ENCODE measurements around the gene XNDC1N.
"Not testable (repeated sequence)": the region's sequence is repeated elsewhere in the genome, so short reads cannot be mapped to it uniquely, and the experiment has no call there.

Gene XNDC1N

DNA sequence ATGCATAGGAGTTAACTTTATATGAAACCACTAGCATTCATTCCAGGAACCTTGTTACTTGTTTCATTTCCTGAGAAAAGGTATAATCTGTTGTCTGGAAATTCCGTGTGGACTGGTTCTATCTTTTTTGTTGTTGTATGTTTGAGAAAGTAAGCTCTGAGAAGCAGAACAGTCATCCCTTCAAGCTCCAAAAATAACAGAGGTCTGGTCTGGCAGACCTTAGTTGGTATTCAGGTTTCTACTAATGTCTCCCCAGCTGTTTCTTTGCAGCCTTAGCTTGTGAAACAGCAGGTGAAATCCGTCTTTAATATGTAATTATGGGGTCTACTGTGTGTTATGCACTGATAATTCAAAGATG lies 2.8 kb upstream of the XNDC1N start:
- no peak for DNase-seq (ENCODE audit: low spot score)

- DNase-seq (ENCODE audit: low spot score) = no peak
These were observed 2.3 kb upstream of the XNDC1N start for GRCh38 chr11:71930556-71931244.

DNA sequence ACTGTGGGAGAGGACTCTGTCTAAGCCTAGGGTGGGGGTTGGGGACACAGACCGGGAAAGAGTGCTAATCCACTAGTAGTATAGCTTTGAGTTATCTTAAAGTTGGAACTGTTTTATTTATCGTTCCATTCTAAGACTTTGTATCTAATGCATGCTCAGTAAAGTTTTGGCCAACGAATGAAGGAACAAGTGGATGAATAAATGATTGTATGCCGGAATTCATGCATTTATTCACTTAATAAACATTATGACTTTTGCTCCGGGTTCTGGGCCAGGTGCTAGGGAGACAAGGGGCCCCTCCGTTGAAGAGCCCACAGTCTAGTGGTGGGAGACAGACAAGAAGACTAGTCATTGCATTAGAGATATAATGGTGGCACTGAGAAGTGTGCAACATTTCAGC lies 1.1 kb upstream of the XNDC1N start:
- DNase-seq (ENCODE audit: low spot score) = no peak

- DNase-seq (ENCODE audit: low spot score) = peak; percentile 95
These were observed 496 bp upstream of the XNDC1N start, which contains the start of gene RNF121 for GRCh38 chr11:71928737-71929443. RNF121 (plus strand) TSS chr11:71929046; CDS start chr11:71929062, 16 bp downstream.

- DNase-seq (ENCODE audit: low spot score) = no peak
These were observed 10.7 kb downstream of the XNDC1N start for GRCh38 chr11:71917646-71918140.

DNA sequence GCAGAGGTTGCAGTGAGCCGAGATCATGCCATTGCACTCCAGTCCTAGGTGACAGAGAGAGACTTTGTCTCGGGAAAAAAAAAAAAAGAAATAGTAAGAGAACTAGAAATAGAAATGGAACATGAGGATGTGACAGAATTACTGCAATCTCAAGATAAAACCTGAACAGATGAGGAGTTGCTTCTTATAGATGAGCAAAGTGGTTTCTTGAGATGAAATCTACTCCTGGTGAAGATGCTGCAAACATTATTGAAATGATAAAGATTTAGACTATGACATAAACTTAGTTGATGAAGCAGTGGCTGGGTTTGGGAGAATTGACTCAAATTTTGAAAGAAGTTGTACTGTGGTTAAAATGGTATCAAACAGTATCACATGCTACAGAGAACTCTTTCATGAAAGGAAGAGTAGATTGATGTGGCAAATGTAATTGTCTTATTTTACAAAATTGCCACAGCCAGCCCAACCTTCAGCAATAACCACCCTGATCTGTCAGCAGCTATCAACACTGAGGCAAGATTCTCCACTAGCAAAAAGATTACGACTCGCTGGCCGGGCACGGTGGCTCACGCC lies 13.7 kb downstream of the XNDC1N start:
- no peak for DNase-seq (ENCODE audit: low spot score)

DNA sequence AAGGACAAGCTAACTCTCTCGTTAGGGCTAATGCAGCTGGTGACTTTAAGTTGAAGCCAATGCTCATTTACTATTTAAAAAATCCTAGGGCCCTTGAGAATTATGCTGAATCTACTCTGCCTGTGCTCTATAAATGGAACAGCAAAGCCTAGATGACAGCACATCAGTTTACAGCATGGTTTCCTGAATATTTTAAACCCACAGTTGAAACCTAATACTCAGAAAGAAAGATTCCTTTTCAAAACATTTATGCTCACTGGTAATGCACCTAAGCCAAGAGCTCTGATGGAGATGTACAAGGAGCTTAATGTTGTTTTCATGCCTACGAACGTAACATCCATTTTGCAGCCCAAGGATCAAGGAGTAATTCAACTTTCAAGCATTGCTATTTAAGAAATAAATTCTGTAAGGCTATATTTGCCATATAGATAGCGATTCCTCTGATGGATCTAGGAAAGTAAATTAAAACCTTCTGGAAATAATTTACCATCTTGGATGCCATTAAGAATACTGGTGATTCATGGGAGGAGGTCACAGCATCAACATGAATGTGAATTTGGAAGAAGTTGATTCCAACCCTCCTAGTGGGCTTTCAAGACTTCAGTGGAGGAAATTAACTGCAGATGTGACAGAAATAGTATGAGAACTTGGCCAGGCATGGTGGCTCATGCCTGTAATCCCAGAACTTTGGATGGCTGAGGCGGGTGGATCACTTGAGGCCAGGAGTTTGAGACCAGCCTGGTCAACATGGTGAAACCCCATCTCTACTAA lies 14.5 kb downstream of the XNDC1N start:
- DNase-seq (ENCODE audit: low spot score) = no peak

GRCh38 chr11:71911986-71912340 lies 16.4 kb downstream of the XNDC1N start:
- DNase-seq (ENCODE audit: low spot score) = not testable (repeated sequence)

- DNase-seq (ENCODE audit: low spot score) = peak; percentile 47
These were observed 16.9 kb downstream of the XNDC1N start for GRCh38 chr11:71911321-71911985.

- DNase-seq (ENCODE audit: low spot score) = not testable (repeated sequence)
These were observed 17.6 kb downstream of the XNDC1N start for GRCh38 chr11:71910775-71911174.

- no peak for DNase-seq (ENCODE audit: low spot score)
These were observed 20.2 kb downstream of the XNDC1N start for GRCh38 chr11:71908218-71908617.

DNA sequence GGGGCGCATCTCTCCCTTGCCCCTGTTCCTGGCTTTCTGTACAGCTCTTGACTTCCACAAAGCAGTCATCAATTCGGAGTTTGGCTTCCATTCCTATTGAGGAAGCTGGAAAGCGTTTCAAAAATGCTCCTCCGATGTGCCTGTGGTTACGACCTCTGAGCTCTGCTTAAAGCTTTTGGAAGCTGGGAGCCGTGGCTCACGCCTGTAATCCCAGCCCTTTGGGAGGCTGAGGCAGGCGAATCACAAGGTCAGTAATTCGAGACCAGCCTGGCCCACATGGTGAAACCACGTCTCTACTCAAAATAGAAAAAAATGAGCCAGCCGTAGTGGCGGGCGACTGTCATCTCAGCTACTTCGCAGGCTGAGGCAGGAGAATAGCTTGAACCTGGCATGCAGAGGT lies 27.3 kb downstream of the XNDC1N start:
- not testable (repeated sequence) for DNase-seq (ENCODE audit: low spot score)

DNA sequence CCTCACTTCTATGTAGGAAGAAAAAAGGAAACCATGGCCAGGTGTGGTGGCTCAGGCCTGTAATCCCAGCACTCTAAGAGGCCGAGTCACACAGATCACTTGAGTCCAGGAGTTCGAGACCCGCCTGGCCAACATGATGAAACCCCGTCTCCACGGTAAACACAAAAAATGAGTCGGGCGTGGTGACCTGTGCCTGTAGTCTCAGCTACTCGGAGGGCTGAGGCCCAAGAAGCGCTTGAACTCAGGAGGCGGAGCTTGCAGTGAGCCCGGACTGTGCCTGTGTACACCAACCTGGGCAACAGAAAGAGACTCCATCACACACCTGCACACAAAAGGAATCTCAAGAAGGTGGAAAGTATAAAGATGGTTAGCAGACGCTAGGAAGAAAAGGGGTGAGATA lies 32.4 kb downstream of the XNDC1N start:
- no peak for DNase-seq (ENCODE audit: low spot score)

GRCh38 chr11:71889181-71889872 lies 39.1 kb downstream of the XNDC1N start:
- peak; percentile 74 for DNase-seq (ENCODE audit: low spot score)

GRCh38 chr11:71888335-71889010 lies 39.9 kb downstream of the XNDC1N start:
- DNase-seq (ENCODE audit: low spot score) = peak; percentile 66

DNA sequence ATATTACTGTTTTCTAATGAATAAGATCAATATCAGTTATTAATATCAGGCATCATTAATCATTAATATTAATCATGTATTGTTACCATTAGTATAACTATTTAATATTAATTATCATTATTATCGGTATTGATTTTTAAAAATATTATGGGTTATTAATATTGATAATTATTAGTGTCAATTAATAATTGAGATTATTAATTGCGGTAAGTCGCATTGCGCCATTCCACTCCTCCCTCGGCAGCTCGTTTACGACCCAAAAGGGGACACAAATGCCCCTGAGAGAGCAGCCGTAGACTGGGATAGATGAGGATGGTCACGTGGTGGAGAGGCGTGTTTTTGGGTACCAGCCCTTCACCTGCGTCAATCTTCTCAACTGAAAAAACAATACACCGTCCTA lies 42.6 kb downstream of the XNDC1N start:
- DNase-seq (ENCODE audit: low spot score) = not testable (repeated sequence)
